Upper lobe of right lung (tissue), 1 donor: Measurements from ENCODE around the gene KIN. TPM values are rescaled to one million over a fixed set of nuclear protein-coding genes. Genes with fewer than 3 reads are reported as not detected.
"Not testable (repeated sequence)": the region's sequence is repeated elsewhere in the genome, so short reads cannot be mapped to it uniquely, and the experiment has no call there.

ENCODE experiments used
- ATAC-seq: fragments of 200-7000 bp; cut with Tn5 transposase; one replicate; pipeline ENCODE4 v1.9.1; 2020; ENCODE audit warnings: mild to moderate bottlenecking, moderate library complexity
- DNase-seq: peaks from one replicate; pipeline ENCODE4 v3.0.0-alpha.2; 2020
- H3K27ac ChIP-seq: fragments of 200-600 bp; one replicate; pipeline ENCODE4 v1.8.0; 2022
- H3K27me3 ChIP-seq: fragments of 200-600 bp; one replicate; pipeline ENCODE4 v1.8.0; 2022; ENCODE audit warnings: mild to moderate bottlenecking
- H3K36me3 ChIP-seq: fragments of 200-600 bp; one replicate; pipeline ENCODE4 v1.8.0; 2022
- H3K4me1 ChIP-seq: fragments of 200-600 bp; one replicate; pipeline ENCODE4 v1.8.0; 2022
- H3K4me3 ChIP-seq: fragments of 200-600 bp; one replicate; pipeline ENCODE4 v1.8.0; 2022; ENCODE audit warnings: mild to moderate bottlenecking
- H3K9me3 ChIP-seq: fragments of 200-600 bp; one replicate; pipeline ENCODE4 v1.8.0; 2022
- intact Hi-C: fragments of 100-400 bp; cut with DNase I; formaldehyde crosslinking; loops from one replicate; pipeline ENCODE4 v1.11.0; 2022
- total RNA-seq: library from RNA; stranded (reverse); fragmentation: NEBNext Ultra II Directional; extraction: Animal tissue kit (Norgen Biotek cat#: 25700); gene quantifications from one replicate; pipeline ENCODE4 v1.2.1, GENCODE V29; 2021
- TF ChIP-seq, protein P1 (sequence below): fragments of 200-600 bp; IDR thresholded peaks from one replicate; pipeline ENCODE4 v1.8.0; 2022; ENCODE audit warnings: antibody characterized with exemption
- donor health status: DM: no; HTN: yes; CAD: no; lungs with severe emphysema.

The KIN gene
- total RNA-seq, 1 donor from 2014 or later: 11.9 TPM

GRCh38 chr10:7766241-7766640 lies 21.6 kb downstream of the KIN start:
- Histone ChIP-seq H3K27me3 (no peaks in the 10 kb centered on the region), H3K36me3 (peaks cover 97% of the 10 kb centered on the region), H3K4me3 (no peak overlapping the region), H3K27ac (no peak overlapping the region), H3K9me3 (no peaks in the 10 kb centered on the region), H3K4me1 (no peaks in the 10 kb centered on the region)
- TF ChIP-seq, protein P1, sequence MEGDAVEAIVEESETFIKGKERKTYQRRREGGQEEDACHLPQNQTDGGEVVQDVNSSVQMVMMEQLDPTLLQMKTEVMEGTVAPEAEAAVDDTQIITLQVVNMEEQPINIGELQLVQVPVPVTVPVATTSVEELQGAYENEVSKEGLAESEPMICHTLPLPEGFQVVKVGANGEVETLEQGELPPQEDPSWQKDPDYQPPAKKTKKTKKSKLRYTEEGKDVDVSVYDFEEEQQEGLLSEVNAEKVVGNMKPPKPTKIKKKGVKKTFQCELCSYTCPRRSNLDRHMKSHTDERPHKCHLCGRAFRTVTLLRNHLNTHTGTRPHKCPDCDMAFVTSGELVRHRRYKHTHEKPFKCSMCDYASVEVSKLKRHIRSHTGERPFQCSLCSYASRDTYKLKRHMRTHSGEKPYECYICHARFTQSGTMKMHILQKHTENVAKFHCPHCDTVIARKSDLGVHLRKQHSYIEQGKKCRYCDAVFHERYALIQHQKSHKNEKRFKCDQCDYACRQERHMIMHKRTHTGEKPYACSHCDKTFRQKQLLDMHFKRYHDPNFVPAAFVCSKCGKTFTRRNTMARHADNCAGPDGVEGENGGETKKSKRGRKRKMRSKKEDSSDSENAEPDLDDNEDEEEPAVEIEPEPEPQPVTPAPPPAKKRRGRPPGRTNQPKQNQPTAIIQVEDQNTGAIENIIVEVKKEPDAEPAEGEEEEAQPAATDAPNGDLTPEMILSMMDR: no peak
- ATAC-seq (no peak), DNase-seq (no peak)
- intact Hi-C loops: no loop called here

- TF ChIP-seq, protein P1: no peak
- no peaks in the 10 kb centered on the region for H3K27me3 ChIP-seq
- no peak for DNase-seq
- peak; percentile 53 for ATAC-seq
- intact Hi-C loops: no loop called here
- H3K4me3 ChIP-seq: no peak overlapping the region
- no peaks in the 10 kb centered on the region for H3K4me1 ChIP-seq
- peaks cover 99% of the 10 kb centered on the region for H3K36me3 ChIP-seq
- no peak overlapping the region for H3K27ac ChIP-seq
- no peaks in the 10 kb centered on the region for H3K9me3 ChIP-seq
Observed at GRCh38 chr10:7763929-7764328, 23.9 kb downstream of the KIN start.

GRCh38 chr10:7756360-7756992 lies 31.3 kb downstream of the KIN start:
- peak; percentile 54 for ATAC-seq
- H3K4me3 ChIP-seq: no peak overlapping the region
- no peak for DNase-seq
- H3K4me1 ChIP-seq: no peaks in the 10 kb centered on the region
- intact Hi-C loops: no loop called here
- TF ChIP-seq, protein P1: peak; percentile 38
- no peaks in the 10 kb centered on the region for H3K9me3 ChIP-seq
- peaks cover 92% of the 10 kb centered on the region for H3K36me3 ChIP-seq
- no peak overlapping the region for H3K27ac ChIP-seq
- no peaks in the 10 kb centered on the region for H3K27me3 ChIP-seq

GRCh38 chr10:7755103-7755502 lies 32.7 kb downstream of the KIN start:
- no peaks in the 10 kb centered on the region for H3K9me3 ChIP-seq
- H3K36me3 ChIP-seq: peaks cover 79% of the 10 kb centered on the region
- no peak overlapping the region for H3K4me3 ChIP-seq
- no peak for ATAC-seq
- DNase-seq: no peak
- no peaks in the 10 kb centered on the region for H3K27me3 ChIP-seq
- TF ChIP-seq, protein P1: no peak
- no peak overlapping the region for H3K27ac ChIP-seq
- no peaks in the 10 kb centered on the region for H3K4me1 ChIP-seq
- intact Hi-C loops: no loop called here

- H3K9me3 ChIP-seq: no peaks in the 10 kb centered on the region
- peaks cover 51% of the 10 kb centered on the region for H3K36me3 ChIP-seq
- DNase-seq (no peak), ATAC-seq (no peak)
- H3K4me3 ChIP-seq: no peak overlapping the region
- TF ChIP-seq, protein P1: no peak
- intact Hi-C loops: no loop called here
- no peaks in the 10 kb centered on the region for H3K27me3 ChIP-seq
- H3K27ac ChIP-seq: no peak overlapping the region
- H3K4me1 ChIP-seq: no peaks in the 10 kb centered on the region
Observed at GRCh38 chr10:7752251-7752650, 35.5 kb downstream of the KIN start.

DNA sequence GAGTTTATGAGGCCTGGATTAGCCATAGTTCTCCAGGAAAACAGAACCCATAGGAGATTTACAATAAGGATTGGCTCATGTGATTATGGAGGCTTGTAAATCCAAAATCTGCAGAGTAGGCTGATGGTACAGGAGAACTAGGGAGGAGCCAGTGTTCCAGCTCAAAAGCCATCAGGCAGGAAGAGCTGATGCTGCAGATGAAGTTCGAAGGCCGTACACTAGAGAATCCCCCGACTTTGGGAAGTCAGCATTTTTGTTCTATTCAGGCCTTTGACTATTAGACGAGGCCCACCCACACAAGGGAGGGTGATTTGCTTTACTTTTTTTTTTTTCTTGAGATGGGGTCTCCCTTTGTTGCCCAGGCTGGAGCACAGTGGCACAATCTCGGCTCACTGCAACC lies 37.6 kb downstream of the KIN start:
- no peak for DNase-seq
- TF ChIP-seq, protein P1: no peak
- no peaks in the 10 kb centered on the region for H3K27me3 ChIP-seq
- no peak for ATAC-seq
- no peak overlapping the region for H3K27ac ChIP-seq
- peaks cover 31% of the 10 kb centered on the region for H3K36me3 ChIP-seq
- no peak overlapping the region for H3K4me3 ChIP-seq
- no peaks in the 10 kb centered on the region for H3K9me3 ChIP-seq
- intact Hi-C loops: no loop called here
- no peaks in the 10 kb centered on the region for H3K4me1 ChIP-seq

DNA sequence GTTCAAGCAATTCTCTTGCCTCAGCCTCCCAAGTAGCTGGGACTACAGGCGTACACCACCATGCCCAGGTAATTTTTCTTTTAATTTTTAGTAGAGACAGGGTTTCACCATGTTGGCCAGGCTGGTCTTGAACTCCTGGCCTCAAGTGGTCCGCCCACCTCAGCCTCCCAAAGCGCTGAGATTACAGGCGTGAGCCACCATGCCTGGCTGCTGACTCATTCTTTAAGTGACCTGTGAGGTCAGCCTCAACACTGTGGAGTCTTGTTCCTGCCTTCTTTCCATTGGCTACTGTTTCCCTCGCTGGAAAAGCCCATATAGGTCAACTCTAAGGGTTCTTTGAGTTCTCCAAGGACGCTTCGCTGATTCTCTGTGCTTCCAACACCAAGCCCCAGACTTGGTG lies 39.2 kb downstream of the KIN start:
- intact Hi-C loops, DNase-seq: not testable (repeated sequence)

More for the DNA sequence above, 39.2 kb downstream of the KIN start:
- not testable (repeated sequence) for H3K9me3 ChIP-seq, H3K27ac ChIP-seq, ATAC-seq, H3K27me3 ChIP-seq, H3K4me1 ChIP-seq, H3K4me3 ChIP-seq
- peaks cover 15% of the 10 kb centered on the region for H3K36me3 ChIP-seq
